ENCODE data around the gene SLC7A6.

Gene SLC7A6

DNA sequence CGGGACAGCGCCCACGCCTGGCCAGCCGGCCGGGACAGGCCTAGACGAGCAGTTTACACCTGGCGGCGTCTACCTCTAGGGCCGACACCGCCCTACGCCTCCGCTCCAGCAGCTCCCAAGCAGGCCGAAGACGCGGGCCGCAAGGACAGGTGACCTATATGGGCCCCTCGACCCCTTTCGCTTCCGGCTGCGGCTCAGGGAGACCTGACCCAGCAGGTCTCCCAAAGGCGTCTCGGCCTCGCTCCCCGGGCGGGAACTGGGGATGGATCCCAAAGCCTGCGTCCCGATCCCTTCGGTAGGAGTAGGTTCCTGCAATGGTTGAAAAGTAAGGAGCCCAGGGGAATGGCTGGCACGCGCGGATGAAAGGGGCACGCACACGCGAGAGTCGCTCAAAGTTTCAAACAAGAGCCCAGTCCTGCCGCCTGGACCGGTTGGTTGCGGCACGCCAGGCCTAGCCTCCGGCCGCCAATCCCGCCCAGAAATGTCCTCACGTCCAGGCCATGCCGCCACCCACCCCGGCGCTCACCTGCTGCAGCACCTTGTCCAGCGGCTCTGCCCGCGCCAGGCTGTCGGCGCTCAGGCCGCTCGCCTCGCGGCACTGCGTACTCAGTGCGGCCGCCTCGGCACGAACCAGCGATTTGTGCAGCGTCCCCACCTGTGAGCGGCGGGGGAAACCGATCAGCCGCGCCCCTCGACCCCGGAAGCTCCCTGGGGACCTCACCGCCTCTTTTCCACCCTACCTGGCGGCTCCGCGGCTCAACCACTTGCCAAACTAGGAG lies 29.0 kb upstream of the SLC7A6 start:
- DNase-seq: no peak

- DNase-seq: no peak
Observed at GRCh38 chr16:68235887-68236136, 28.5 kb upstream of the SLC7A6 start, which contains the start of gene ESRP2. Gene ESRP2 (minus strand): TSS chr16:68236127. CDS start chr16:68236045, 82 bp downstream.

DNA sequence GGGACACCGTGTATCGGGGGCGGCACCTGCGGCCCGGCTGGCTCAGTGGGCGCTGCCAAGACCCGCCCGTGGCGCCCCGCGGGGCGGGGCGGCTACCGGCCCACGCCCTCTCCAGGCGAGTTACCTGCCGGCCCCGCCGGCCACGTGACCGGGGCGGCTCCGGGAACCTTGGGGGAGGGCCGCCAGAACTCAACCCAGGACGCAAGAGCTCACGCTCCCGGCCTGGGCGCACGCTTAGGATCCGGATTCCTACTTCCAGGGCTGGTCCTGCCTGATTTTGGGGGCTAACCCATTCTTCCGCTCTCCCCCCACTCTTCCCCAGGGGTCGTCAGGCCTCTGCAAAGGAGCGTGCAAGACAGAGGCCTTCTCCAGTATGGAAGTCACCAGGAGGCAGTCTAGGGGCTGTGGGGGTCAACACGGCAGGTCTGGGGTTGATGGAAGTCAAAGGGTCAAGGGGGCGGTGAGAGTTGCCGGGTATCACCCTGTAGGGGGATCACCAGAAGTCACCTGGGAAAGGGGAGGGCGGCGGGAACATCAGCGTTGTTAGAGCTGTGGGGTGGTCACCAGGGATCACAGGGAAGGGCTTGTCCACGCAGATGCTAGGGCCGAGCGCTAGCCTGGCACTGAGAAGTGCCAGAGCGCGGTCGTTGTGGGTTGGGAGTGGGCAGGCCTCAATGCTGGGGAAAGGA lies 28.0 kb upstream of the SLC7A6 start:
- no peak for DNase-seq

DNA sequence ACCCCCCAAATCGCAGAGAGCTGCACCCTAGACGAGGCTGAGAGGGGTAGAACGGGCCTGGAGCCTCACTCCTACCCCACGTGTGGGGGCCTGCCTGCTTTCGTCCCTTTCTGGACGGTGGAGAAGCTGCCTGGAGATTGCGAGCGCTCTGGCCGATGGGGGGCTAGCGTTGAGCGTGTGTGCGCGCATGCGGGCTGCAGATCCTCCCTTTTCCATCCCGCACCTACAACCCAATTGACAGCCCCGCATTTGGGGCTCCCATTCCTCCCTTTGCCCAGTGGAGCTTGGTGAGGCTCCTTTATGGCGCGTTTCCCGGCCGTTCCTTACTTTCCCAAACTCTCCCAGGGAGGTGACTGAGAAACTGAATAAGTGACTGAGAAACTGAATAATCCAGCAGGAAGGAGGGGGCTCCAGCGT lies 27.5 kb upstream of the SLC7A6 start:
- no peak for DNase-seq

GRCh38 chr16:68237243-68238028 lies 26.9 kb upstream of the SLC7A6 start:
- peak; percentile 96 for DNase-seq

- no peak for DNase-seq
Observed at GRCh38 chr16:68238029-68238345, 26.3 kb upstream of the SLC7A6 start.

- no peak for DNase-seq
Observed at GRCh38 chr16:68242085-68242484, 22.2 kb upstream of the SLC7A6 start.

DNA sequence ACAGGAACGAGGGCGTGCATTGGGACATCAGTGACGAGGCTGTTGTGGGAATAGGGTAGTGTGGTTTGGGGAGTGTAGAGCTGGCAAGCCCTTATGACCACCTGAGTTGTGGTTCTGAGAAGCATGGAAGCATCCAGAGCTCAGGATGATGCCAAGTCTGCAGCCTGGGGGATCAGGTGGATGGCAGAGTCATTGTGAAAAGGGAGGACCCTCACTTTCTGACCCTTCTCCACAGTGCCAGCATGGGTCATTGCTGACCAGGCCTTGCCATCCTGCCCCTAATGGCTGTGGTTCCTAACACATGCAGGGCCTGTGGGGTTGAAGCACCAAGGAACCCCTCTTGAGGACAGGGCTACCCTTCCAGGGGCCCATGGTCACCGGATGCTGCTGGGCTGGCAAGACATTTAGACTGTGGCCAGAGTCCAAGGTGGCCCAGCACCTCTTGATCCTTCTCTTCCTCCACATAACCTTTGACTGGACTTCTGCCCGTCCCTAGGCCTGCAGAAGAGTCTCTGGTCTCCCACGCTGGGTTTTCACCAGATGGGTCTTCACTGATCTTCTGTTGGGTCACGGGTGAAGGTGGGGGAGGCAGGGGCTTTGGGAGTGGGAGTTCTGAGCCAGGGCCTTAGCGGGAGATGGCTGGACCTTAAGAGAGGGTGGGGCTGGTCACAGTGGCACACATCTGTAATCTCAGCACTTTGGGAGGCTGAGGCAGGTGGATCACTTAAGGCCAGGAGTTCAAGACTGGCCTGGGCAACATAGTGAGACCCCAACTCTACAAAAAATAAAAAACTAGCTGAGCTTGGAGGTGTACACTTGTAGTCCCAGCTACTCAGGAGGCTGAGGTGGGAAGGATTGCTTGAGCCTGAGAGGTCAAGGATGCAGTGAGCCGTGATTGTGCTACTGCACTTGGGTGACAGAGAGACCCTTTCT lies 21.1 kb upstream of the SLC7A6 start:
- no peak for DNase-seq

DNA sequence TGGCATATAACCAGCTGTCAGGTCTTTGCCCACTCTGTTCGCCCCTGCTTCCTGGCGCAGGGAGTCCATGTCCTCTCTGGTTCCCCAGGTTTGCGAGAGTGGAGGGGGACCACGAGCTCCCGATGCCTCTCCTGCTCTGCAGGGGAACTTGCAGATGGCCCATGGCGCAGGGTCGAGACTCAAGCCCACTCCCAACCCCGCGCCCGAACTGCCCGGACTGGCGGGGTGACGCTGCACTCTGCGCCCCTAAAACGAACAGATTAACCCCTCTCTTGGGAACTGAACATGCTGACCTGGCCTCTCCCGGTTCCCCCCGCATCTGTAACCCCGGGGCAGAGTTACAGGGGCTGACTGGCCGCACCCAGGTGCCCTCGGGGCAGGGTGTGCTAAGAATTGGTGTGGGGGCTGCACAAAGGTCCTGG lies 19.8 kb upstream of the SLC7A6 start:
- no peak for DNase-seq

- DNase-seq: peak; percentile 74
Observed at GRCh38 chr16:68244903-68245853, 19.1 kb upstream of the SLC7A6 start, which contains the start of gene PLA2G15. Gene PLA2G15 (plus strand): TSS chr16:68245373. CDS start chr16:68245427, 54 bp downstream.

DNA sequence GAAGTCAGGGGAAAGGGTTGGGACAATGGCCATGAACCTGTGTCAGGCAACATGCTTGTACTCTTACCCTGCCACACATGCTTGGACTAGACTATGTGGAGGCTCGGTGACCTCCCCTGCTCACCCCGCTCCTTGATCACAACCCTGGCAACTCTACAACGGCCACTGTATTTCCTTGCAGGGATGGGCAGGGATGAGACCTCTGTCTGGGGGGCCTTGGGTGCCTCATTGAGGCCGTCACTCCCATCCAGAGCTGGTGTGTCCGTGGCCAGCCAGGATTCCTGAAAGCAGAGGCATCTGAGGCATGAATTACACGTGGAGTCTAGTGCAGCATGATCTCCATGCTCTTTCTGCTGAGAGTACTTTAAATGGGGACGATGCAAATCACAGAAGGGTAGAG lies 18.2 kb upstream of the SLC7A6 start:
- DNase-seq: no peak

DNA sequence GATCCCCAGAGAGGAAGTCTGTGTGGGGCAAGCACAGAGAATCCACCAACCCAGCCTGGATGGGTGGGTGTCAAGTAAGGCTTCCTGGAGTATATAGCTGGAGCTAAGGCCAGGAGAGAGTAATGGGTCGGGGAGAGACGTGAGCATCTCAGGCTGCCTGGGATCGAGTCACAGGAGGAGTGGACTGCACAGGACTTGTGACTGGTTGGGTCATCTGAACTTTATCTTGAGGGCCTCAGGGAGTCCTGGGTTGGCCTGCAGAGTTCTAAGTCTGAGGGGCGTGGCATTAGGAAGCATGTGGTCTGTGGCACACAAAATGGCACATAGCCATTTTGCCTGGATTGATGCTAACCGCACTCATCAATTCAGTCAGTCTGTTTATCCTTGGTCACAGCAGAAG lies 17.7 kb upstream of the SLC7A6 start:
- DNase-seq: no peak

DNA sequence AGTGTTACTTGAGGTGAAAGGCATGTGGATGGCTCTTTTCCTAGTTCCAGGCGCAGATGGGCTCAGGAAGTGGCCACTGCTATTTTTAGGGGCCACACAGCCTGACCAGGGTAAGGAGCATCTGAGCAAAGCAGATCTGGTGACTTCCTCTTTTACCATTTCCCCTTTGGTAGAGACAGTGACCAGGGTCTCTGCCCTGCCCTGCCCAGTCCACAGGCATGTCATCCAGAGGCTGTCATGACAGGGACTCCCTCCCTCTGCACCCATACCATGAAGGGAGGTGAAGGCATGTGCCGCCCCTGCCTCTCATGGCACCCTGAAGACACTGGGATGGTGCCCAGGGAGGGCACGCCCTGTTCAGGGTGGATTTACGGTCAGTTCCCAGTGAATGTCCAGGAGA lies 16.9 kb upstream of the SLC7A6 start:
- no peak for DNase-seq

DNA sequence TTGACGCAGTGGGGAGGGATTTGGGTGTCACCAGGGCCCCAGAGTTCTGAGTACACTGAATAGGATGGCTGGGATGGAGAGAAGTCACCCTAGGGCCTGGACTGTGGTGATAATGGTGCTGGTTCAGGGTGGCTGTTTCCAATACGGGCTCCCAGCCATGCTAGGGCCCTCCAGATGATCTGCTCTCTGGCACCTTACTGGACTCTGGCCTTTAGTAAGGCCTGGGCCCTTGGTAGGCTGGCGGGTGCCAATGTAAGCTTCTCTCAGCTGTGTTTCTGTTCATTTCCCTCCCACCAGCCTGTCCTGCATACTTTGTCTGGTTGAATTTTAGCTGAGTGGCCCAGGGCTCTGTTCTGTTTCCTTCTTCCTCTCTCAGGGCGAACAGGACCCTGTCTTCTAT lies 16.4 kb upstream of the SLC7A6 start:
- DNase-seq: no peak

DNA sequence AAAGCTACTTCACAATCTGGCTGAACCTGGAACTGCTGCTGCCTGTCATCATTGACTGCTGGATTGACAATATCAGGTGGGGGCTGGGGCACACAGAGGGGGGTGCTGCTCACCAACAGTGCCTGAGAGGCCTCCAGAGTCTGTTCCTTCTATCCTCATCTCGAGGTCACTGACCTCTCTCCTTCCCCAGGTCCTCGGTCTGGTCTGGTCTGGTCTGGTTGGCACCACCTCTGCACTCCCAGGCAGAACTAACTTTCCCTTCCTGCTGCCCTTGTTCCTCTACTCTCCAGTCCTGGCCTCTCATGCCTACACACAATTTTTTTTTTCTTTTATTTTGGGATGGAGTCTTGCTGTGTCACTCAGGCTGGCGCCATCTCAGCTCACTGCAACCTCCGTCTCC lies 15.0 kb upstream of the SLC7A6 start:
- DNase-seq: no peak

DNA sequence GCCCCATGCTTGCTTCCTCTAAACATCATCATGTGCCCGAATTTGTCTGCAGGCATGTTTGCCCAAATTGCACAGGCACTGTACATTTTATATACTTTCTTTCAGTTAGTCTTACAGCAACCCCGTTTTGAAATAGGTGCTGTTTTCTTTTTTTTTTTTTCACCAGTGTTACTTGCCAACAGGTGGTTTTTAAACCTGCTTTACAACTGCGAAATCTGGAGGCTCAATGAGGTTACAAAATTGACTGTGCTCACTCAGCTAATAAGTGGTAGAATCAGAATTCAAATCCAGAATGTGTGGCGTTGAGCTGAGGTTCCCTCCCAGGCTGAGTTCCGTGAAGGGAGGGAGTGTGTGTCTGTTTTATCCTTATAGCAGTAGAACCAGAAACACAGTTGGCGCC lies 13.4 kb upstream of the SLC7A6 start:
- no peak for DNase-seq

GRCh38 chr16:68251832-68252231 lies 12.5 kb upstream of the SLC7A6 start:
- DNase-seq: no peak

DNA sequence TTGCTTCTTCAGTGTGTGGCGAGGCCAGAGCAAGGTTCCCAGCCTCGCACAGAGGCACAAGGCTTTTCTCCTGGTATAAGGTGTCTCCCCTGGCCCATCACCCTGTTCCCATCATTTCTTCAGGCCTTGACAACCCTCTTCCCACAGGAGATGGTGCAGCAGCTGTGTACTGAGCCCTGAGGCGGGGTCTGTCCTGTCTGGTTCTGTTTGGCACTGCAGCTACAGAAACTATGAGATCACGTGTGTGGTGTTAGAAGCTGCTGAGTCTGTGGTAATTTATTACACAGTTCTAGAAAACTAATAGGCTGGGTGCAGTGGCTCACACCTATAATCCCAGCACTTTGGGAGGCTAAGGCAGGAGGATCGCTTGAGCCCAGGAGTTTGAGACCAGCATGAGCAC lies 11.9 kb upstream of the SLC7A6 start:
- DNase-seq: no peak

DNA sequence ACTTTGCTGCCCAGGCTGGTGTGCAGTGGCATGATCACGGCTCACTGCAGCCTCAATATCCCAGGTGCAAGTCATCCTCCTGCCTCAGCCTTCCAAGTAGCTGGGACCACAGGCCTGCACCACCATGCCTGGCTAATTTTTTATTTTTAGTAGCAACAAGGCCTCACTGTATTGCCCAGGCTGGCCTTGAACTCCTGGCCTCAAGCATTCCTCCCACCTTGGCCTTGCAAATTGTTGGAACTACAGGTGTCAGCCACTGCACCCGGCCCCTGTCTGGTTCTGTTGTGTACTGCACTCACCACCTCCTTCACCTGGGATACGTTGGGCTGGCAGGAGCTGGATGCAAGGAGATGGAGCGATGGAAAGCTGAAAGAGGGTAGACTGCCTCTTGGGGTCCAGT lies 10.6 kb upstream of the SLC7A6 start:
- no peak for DNase-seq

DNA sequence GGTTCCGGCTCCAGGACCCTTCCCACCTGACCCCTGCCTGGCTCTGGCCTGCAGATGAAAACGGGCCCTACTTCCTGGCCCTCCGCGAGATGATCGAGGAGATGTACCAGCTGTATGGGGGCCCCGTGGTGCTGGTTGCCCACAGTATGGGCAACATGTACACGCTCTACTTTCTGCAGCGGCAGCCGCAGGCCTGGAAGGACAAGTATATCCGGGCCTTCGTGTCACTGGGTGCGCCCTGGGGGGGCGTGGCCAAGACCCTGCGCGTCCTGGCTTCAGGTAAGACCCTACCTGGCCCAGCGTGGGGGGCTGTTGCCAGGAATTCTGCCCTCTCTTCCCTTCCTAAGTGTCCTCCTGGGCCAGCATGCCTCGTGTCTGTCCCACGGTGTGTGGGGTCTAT lies 8.6 kb upstream of the SLC7A6 start:
- DNase-seq: no peak

DNA sequence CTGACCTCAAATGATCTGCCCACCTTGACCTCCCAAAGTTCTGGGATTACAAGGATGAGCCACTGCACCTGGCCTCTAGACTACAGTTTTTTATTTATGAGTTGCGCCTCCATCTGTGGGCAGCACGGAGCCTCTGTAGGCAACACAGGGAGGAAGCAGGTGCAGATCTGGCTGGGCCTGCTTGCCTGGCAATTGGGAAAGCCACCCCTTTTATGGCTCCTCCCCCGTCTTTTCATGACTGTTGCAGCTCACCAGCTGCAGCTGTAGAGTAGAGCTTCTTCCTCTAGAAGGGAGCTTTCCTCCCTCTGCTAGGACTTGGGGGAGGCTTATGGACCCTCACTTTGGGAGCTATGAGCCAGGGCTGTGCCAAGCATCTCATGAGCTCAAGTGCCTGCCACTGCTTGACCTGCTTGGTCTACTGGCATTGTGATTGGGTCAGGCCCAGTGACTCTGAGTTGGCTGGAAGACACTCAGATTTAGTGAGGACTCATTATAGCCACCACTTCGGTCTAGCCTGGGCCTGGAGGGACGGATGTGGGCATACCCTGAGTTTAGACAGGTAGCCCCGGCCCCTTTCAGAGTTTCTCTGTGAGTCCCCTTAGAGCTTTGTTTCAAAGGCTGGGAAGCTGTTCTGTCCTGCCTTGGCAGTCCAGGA lies 6.9 kb upstream of the SLC7A6 start:
- no peak for DNase-seq
